NCI-H1436 treated with DMSO at 0.1 percent for 48 hours (cell line): ENCODE results near the gene PEF1.

Experiments
- DNase-seq: peaks from one replicate; lab custom pipeline; 2025; lab: John Stamatoyannopoulos, UW

Gene PEF1

GRCh38 chr1:31671561-31672201 lies 27.0 kb upstream of the PEF1 start:
- no peak for DNase-seq

- no peak for DNase-seq
These were observed 26.5 kb upstream of the PEF1 start for GRCh38 chr1:31671147-31671546.

- no peak for DNase-seq
These were observed 25.9 kb upstream of the PEF1 start for GRCh38 chr1:31670593-31670964.

- DNase-seq: peak; percentile 25
These were observed 25.3 kb upstream of the PEF1 start for GRCh38 chr1:31669786-31670592.

GRCh38 chr1:31669433-31669785 lies 24.7 kb upstream of the PEF1 start:
- no peak for DNase-seq

- no peak for DNase-seq
These were observed 23.7 kb upstream of the PEF1 start for GRCh38 chr1:31668303-31668883.

- DNase-seq: no peak
These were observed 22.5 kb upstream of the PEF1 start for GRCh38 chr1:31667065-31667785.

- no peak for DNase-seq
These were observed 21.7 kb upstream of the PEF1 start for GRCh38 chr1:31666263-31666963.

GRCh38 chr1:31665234-31665878 lies 20.7 kb upstream of the PEF1 start:
- DNase-seq: no peak

GRCh38 chr1:31664528-31664927 lies 19.9 kb upstream of the PEF1 start:
- no peak for DNase-seq

GRCh38 chr1:31663622-31664452 lies 19.2 kb upstream of the PEF1 start:
- DNase-seq: no peak

GRCh38 chr1:31662463-31662862 lies 17.8 kb upstream of the PEF1 start:
- no peak for DNase-seq

- DNase-seq: no peak
These were observed 17.2 kb upstream of the PEF1 start for GRCh38 chr1:31661856-31662255.

- no peak for DNase-seq
These were observed 16.3 kb upstream of the PEF1 start for GRCh38 chr1:31660871-31661455.

- DNase-seq: no peak
These were observed 15.2 kb upstream of the PEF1 start for GRCh38 chr1:31659889-31660288.

GRCh38 chr1:31658721-31659120 lies 14.0 kb upstream of the PEF1 start:
- no peak for DNase-seq

GRCh38 chr1:31657972-31658510 lies 13.4 kb upstream of the PEF1 start:
- no peak for DNase-seq

GRCh38 chr1:31657020-31657804 lies 12.5 kb upstream of the PEF1 start:
- no peak for DNase-seq

- DNase-seq: no peak
These were observed 11.1 kb upstream of the PEF1 start for GRCh38 chr1:31655756-31656155.
